ENCODE results near the gene FPR3. TPM values are rescaled to one million over a fixed set of nuclear protein-coding genes. Genes with fewer than 3 reads are reported as not detected.
A peak's percentile ranks its signal among the peaks of the same experiment; 100 is the strongest.

The FPR3 gene
- total RNA-seq, 1 experiment from 2014 or later: not detected

DNA sequence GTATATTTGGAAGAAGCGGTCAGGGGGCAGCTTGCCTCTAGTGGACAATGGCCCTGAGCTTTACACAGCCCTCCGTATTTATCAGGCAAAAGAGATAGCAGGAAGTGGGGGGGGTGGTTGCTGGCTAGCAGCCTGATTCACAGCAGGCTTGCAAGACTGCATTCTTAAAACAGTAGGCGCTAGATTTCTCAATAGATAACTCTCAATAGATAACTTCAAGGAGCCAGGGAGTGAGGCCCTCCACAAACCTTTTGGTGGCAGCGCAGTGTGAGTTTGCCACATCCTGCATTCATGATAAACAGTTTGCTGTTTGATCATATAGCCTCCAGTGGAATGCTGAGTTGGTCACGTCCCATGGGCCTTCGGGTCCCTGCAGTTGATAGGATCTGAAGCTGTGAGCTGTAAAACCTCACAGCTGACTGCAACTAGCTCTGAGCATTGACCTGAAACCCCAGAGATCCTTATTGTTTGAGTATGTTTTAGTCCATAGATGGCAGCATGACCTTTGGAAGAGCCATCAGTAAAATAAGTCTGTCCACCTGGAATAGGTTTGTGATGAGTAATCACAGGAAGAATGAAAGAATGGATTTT is 12.2 kb downstream of the FPR3 start:
- Histone ChIP-seq H3K4me1 (no peaks in the 10 kb centered on the region), H3K27me3 (replicated peaks; ENCODE audit: control insufficient read depth, insufficient read depth, low read length) (no peaks in the 10 kb centered on the region), H3K9me3 (peaks cover 25% of the 10 kb centered on the region), H3K36me3 (ENCODE audit: control insufficient read depth, insufficient read depth, low read length) (no peaks in the 10 kb centered on the region), H3K4me3 (ENCODE audit: low read depth, low read length) (no peak overlapping the region)
- H3K4me3 Mint-ChIP-seq (ENCODE audit: unreplicated experiment): no peak overlapping the region
- intact Hi-C loops (cut with micrococcal nuclease; ENCODE audit: unreplicated experiment): no loop called here
- BruUV-seq (replicated peaks): no TSS peak
- no peaks in the 10 kb centered on the region for H3K27me3 Mint-ChIP-seq (ENCODE audit: insufficient read depth, unreplicated experiment)
- DNase-seq: peak in 1 of 2 experiments; percentile 43
- POLR2A ChIA-PET: no interaction called here
- H3K36me3 Mint-ChIP-seq (ENCODE audit: insufficient read depth, unreplicated experiment): no peaks in the 10 kb centered on the region
- no peak for TF ChIP-seq CTCF (IDR thresholded peaks at IDR 0.05; ENCODE audit: insufficient read depth in 1 of 2, low read depth in 1 of 2, low read length in 1 of 2, severe bottlenecking in 1 of 2, unreplicated experiment in 1 of 2)
- no peak overlapping the region for H3K27ac Mint-ChIP-seq (ENCODE audit: unreplicated experiment)
- H3K9me3 Mint-ChIP-seq (ENCODE audit: unreplicated experiment): peaks cover 47% of the 10 kb centered on the region
- CTCF ChIA-PET: no interaction called here
- no peaks in the 10 kb centered on the region for H3K4me1 Mint-ChIP-seq (ENCODE audit: low read depth, unreplicated experiment)

- TF ChIP-seq CTCF (IDR thresholded peaks at IDR 0.05; ENCODE audit: insufficient read depth in 1 of 2, low read depth in 1 of 2, low read length in 1 of 2, severe bottlenecking in 1 of 2, unreplicated experiment in 1 of 2): no peak
- Mint-ChIP-seq H3K4me1 (ENCODE audit: low read depth, unreplicated experiment) (no peaks in the 10 kb centered on the region), H3K27me3 (ENCODE audit: insufficient read depth, unreplicated experiment) (no peaks in the 10 kb centered on the region), H3K9me3 (ENCODE audit: unreplicated experiment) (peaks cover 44% of the 10 kb centered on the region), H3K27ac (ENCODE audit: unreplicated experiment) (no peak overlapping the region), H3K36me3 (ENCODE audit: insufficient read depth, unreplicated experiment) (no peaks in the 10 kb centered on the region), H3K4me3 (ENCODE audit: unreplicated experiment) (no peak overlapping the region)
- DNase-seq: no peak
- CTCF ChIA-PET: no interaction called here
- H3K4me3 ChIP-seq (ENCODE audit: low read depth, low read length): no peak overlapping the region
- intact Hi-C loops (cut with micrococcal nuclease; ENCODE audit: unreplicated experiment): no loop called here
- BruUV-seq (replicated peaks): no TSS peak
- no peaks in the 10 kb centered on the region for H3K4me1 ChIP-seq
- no peaks in the 10 kb centered on the region for H3K36me3 ChIP-seq (ENCODE audit: control insufficient read depth, insufficient read depth, low read length)
- no peaks in the 10 kb centered on the region for H3K27me3 ChIP-seq (replicated peaks; ENCODE audit: control insufficient read depth, insufficient read depth, low read length)
- POLR2A ChIA-PET: no interaction called here
- H3K9me3 ChIP-seq: peaks cover 27% of the 10 kb centered on the region
Measured at GRCh38 chr19:51807925-51808324, 13.0 kb downstream of the FPR3 start.

GRCh38 chr19:51808333-51808986 is 13.5 kb downstream of the FPR3 start:
- no peaks in the 10 kb centered on the region for H3K36me3 ChIP-seq (ENCODE audit: control insufficient read depth, insufficient read depth, low read length)
- no peak for TF ChIP-seq CTCF (IDR thresholded peaks at IDR 0.05; ENCODE audit: insufficient read depth in 1 of 2, low read depth in 1 of 2, low read length in 1 of 2, severe bottlenecking in 1 of 2, unreplicated experiment in 1 of 2)
- H3K4me1 ChIP-seq: no peaks in the 10 kb centered on the region
- POLR2A ChIA-PET: no interaction called here
- peaks cover 39% of the 10 kb centered on the region for H3K9me3 Mint-ChIP-seq (ENCODE audit: unreplicated experiment)
- H3K9me3 ChIP-seq: peaks cover 29% of the 10 kb centered on the region
- H3K27me3 Mint-ChIP-seq (ENCODE audit: insufficient read depth, unreplicated experiment): no peaks in the 10 kb centered on the region
- H3K27me3 ChIP-seq (replicated peaks; ENCODE audit: control insufficient read depth, insufficient read depth, low read length): no peaks in the 10 kb centered on the region
- BruUV-seq (replicated peaks): no TSS peak
- no peaks in the 10 kb centered on the region for H3K36me3 Mint-ChIP-seq (ENCODE audit: insufficient read depth, unreplicated experiment)
- no peak overlapping the region for H3K4me3 Mint-ChIP-seq (ENCODE audit: unreplicated experiment)
- no peak overlapping the region for H3K27ac Mint-ChIP-seq (ENCODE audit: unreplicated experiment)
- intact Hi-C loops (cut with micrococcal nuclease; ENCODE audit: unreplicated experiment): no loop called here
- H3K4me1 Mint-ChIP-seq (ENCODE audit: low read depth, unreplicated experiment): no peaks in the 10 kb centered on the region
- H3K4me3 ChIP-seq (ENCODE audit: low read depth, low read length): no peak overlapping the region
- DNase-seq: no peak
- CTCF ChIA-PET: no interaction called here
